Endodermal cell (in vitro differentiated cells): Measurements from ENCODE around the gene POU2F3. TPM values are rescaled to one million over a fixed set of nuclear protein-coding genes. Genes with fewer than 3 reads are reported as not detected.
A peak's percentile ranks its signal among the peaks of the same experiment; 100 is the strongest.

Experiments used
- DNase-seq: peaks from one replicate; pipeline ENCODE4 v3.0.0-alpha.2; 2017
- H3K27ac ChIP-seq: 2 replicates; pipeline ENCODE4 v1.5.1; 2013; ENCODE audit warnings: mild to moderate bottlenecking, low read depth, low read length, moderate library complexity
- H3K27me3 ChIP-seq: 2 replicates; pipeline ENCODE4 v1.6.1; 2013; ENCODE audit warnings: mild to moderate bottlenecking, low read length, moderate library complexity; ENCODE audit not compliant: insufficient read depth, control insufficient read depth, poor library complexity, severe bottlenecking
- H3K36me3 ChIP-seq: 2 replicates; pipeline ENCODE4 v1.7.0; 2013; ENCODE audit warnings: mild to moderate bottlenecking, low read length, moderate library complexity; ENCODE audit not compliant: control insufficient read depth, insufficient read depth
- H3K4me1 ChIP-seq: one replicate; pipeline ENCODE4 v1.7.0; 2013; ENCODE audit warnings: low read length; ENCODE audit not compliant: control insufficient read depth, insufficient read depth
- H3K4me3 ChIP-seq: 2 replicates; pipeline ENCODE4 v1.5.1; 2013; ENCODE audit warnings: mild to moderate bottlenecking, low read length, moderate library complexity
- H3K9ac ChIP-seq: 2 replicates; pipeline ENCODE4 v1.6.1; 2013; ENCODE audit warnings: mild to moderate bottlenecking, low read length, moderate library complexity; ENCODE audit not compliant: poor library complexity, severe bottlenecking; ENCODE audit errors: extremely low read depth
- H3K9me3 ChIP-seq: 2 replicates; pipeline ENCODE4 v1.6.1; 2013; ENCODE audit warnings: mild to moderate bottlenecking, low read length, moderate library complexity; ENCODE audit not compliant: control insufficient read depth
- H3K27ac Mint-ChIP-seq: 2 replicates; pipeline ENCODE4 v1.8.0; 2020; ENCODE audit warnings: mixed read lengths
- H3K27me3 Mint-ChIP-seq: 2 replicates; pipeline ENCODE4 v1.8.0; 2021; ENCODE audit warnings: mild to moderate bottlenecking, mixed read lengths; ENCODE audit not compliant: insufficient read depth
- H3K36me3 Mint-ChIP-seq: 2 replicates; pipeline ENCODE4 v1.8.0; 2020; ENCODE audit warnings: low read depth, mixed read lengths
- H3K4me1 Mint-ChIP-seq: 2 replicates; pipeline ENCODE4 v1.8.0; 2020; ENCODE audit warnings: mixed read lengths
- H3K4me3 Mint-ChIP-seq: 2 replicates; pipeline ENCODE4 v1.8.0; 2020; ENCODE audit warnings: mild to moderate bottlenecking, moderate library complexity, mixed read lengths
- H3K9me3 Mint-ChIP-seq: 2 replicates; pipeline ENCODE4 v1.8.0; 2020; ENCODE audit warnings: mild to moderate bottlenecking, mixed read lengths
- CTCF ChIP-seq: fragments of 200-600 bp; sonication (generic); conservative IDR thresholded peaks from 2 replicates; pipeline ENCODE4 v1.5.0; 2021; ENCODE audit warnings: antibody characterized with exemption, mild to moderate bottlenecking
- WGBS, 2 experiments: methylation state at CpG; one replicate each; pipeline versions ENCODE4 v1.1.5 to v1.1.7; 2013; ENCODE audit warnings: missing lambda C conversion rate in 2 of 2, mixed read lengths in 1 of 2; ENCODE audit not compliant: insufficient coverage in 1 of 2, insufficient read length in 1 of 2; 5-methylcytosine and 5-hydroxymethylcytosine counted together
- total RNA-seq, 2 donors: library from RNA; stranded (reverse); fragmentation: NEBNext Ultra II Directional in 1 of 2; extraction: Animal tissue kit (Norgen Biotek cat#: 25700) in 1 of 2; gene quantifications; 2 replicates in 1 of 2; 3 replicates in 1 of 2; pipeline ENCODE4 v1.2.1, GENCODE V29; 2021

Gene POU2F3
- total RNA-seq, 2 donors from 2014 or later, result 0.46 TPM; not detected in 1

DNA sequence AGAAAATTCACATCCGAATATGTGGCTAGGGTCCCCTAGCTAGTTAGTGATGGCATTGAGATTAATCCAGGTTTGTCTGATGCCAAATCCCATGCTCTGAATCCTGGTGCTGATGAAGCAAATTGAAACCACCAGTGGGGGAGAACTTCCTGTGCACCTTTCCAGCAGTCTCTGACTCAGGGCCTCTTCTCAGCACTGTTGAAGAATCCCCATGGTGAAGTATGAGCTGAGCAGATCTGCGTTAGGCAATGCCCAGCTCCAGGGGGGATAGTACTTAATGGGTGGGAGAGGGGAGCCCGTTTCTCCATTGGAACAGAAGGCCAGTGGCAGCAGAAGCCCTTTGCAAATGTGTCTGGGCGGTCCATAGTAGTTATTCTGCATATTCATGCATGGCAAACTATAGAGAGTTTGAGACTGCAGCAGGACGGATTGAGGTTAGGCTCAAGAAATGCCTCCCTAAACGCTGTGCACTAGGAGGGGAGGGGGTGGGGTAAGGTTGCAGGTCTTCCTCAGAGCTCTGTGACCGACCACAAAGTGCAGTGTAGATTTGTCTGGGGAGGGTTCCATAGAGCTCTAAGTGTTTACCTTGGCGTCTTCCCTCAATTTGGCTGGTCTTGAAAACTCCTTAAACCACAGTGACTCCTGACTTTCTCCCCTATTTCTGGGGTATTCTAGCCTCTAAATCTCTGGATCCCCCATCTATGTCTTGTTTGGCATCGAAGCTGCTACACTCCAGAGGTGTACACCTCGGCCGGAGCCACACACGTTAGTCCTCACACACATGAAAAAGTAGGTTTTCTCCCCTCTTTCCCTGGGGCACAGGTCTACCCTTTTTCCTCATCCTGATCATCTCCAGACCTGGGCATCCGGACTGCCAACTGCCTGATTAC lies 4.8 kb downstream of the POU2F3 start:
- H3K27me3 ChIP-seq, result peaks cover 25% of the 10 kb centered on the region
- H3K9me3 ChIP-seq, result no peaks in the 10 kb centered on the region
- no peak for DNase-seq
- no peaks in the 10 kb centered on the region for H3K36me3 Mint-ChIP-seq
- no peaks in the 10 kb centered on the region for H3K9me3 Mint-ChIP-seq
- peaks cover 63% of the 10 kb centered on the region for H3K27me3 Mint-ChIP-seq
- 68 to 85% methylated on average over 10 to 13 of the region's 13 CpGs for WGBS, 2 experiments
- H3K4me1 ChIP-seq, result no peaks in the 10 kb centered on the region
- TF ChIP-seq CTCF, result no peak
- no peaks in the 10 kb centered on the region for H3K36me3 ChIP-seq
- H3K4me3 Mint-ChIP-seq, result no peak overlapping the region
- H3K4me1 Mint-ChIP-seq, result peaks cover 20% of the 10 kb centered on the region
- H3K27ac ChIP-seq, result no peak overlapping the region
- H3K27ac Mint-ChIP-seq, result no peak overlapping the region
- no peak overlapping the region for H3K4me3 ChIP-seq
- no peak overlapping the region for H3K9ac ChIP-seq

GRCh38 chr11:120245434-120245833 lies 5.5 kb downstream of the POU2F3 start:
- peaks cover 18% of the 10 kb centered on the region for H3K27me3 ChIP-seq
- no peak overlapping the region for H3K27ac Mint-ChIP-seq

DNA sequence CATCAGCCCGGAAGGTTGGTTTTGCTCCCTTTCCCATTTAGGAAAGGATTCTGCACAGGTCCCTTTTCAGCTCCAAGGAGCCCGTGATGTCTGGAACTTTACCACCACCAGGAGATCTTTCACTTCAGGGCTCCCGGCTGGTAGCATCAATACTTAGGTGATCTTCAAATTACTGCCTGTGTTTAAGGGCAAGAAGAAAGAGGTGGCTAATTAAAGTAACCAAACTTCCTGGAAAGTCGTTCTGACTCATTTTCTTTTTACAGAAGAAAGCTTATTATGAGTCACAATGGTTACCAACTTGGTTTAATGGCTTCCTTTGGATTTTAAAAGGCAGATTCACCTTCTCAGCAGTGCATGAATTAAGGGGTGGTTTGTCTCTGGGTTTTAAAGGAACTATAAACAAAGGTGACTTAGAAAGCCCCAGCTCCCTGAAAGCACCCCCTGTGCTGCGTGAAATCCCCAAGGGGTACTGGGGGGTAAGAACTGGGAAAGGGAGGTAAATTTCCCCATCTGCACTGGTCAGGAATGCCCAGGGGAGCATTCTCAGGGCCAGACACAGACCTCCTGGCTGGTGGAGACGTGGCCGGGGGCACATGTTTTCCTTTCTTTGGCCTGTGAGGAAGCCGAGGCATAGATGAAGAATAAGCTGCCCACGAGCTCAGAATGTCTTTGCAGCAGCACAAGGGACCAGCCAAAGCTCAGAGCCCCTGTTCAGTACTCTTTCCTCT lies 8.8 kb downstream of the POU2F3 start:
- DNase-seq, result no peak
- no peaks in the 10 kb centered on the region for H3K27me3 ChIP-seq
- 53 to 66% methylated on average over 9 of the region's 9 CpGs for WGBS, 2 experiments
- no peak overlapping the region for H3K4me3 ChIP-seq
- no peaks in the 10 kb centered on the region for H3K36me3 Mint-ChIP-seq
- no peak overlapping the region for H3K27ac Mint-ChIP-seq
- peak; percentile 16 for TF ChIP-seq CTCF
- H3K27me3 Mint-ChIP-seq, result peaks cover 46% of the 10 kb centered on the region
- no peak overlapping the region for H3K9ac ChIP-seq
- no peaks in the 10 kb centered on the region for H3K36me3 ChIP-seq
- no peak overlapping the region for H3K4me3 Mint-ChIP-seq
- H3K4me1 Mint-ChIP-seq, result peaks cover 12% of the 10 kb centered on the region
- H3K27ac ChIP-seq, result no peak overlapping the region
- no peaks in the 10 kb centered on the region for H3K9me3 ChIP-seq
- no peaks in the 10 kb centered on the region for H3K4me1 ChIP-seq
- H3K9me3 Mint-ChIP-seq, result no peaks in the 10 kb centered on the region

More at GRCh38 chr11:120245434-120245833, 5.5 kb downstream of the POU2F3 start:
- H3K9me3 Mint-ChIP-seq, result no peaks in the 10 kb centered on the region
- no peaks in the 10 kb centered on the region for H3K4me1 ChIP-seq
- peaks cover 20% of the 10 kb centered on the region for H3K4me1 Mint-ChIP-seq
- no peaks in the 10 kb centered on the region for H3K36me3 ChIP-seq
- H3K4me3 ChIP-seq, result no peak overlapping the region
- no peak for DNase-seq
- TF ChIP-seq CTCF, result peak; percentile 35
- no peaks in the 10 kb centered on the region for H3K9me3 ChIP-seq
- 80 to 96% methylated on average over 1 of the region's 1 CpG for WGBS, 2 experiments
- H3K4me3 Mint-ChIP-seq, result no peak overlapping the region
- no peak overlapping the region for H3K9ac ChIP-seq
- H3K27ac ChIP-seq, result no peak overlapping the region
- peaks cover 65% of the 10 kb centered on the region for H3K27me3 Mint-ChIP-seq
- H3K36me3 Mint-ChIP-seq, result no peaks in the 10 kb centered on the region
